Activated CD4-positive, CD25-positive, alpha-beta regulatory T cell treated with anti-CD3 and anti-CD28 coated beads, Interleukin-2, amount 50 U/mL, for 16 hours (primary cell): ENCODE data around the gene FTSJ1.
"Not testable (repeated sequence)": the region's sequence is repeated elsewhere in the genome, so short reads cannot be mapped to it uniquely, and the experiment has no call there.

ENCODE experiments used
- DNase-seq: peaks from one replicate; pipeline ENCODE4 v3.0.0-alpha.2; 2020; ENCODE audit warnings: low read depth, low spot score

The FTSJ1 gene

GRCh38 chrX:48493890-48494364 is 17.9 kb downstream of the FTSJ1 start:
- DNase-seq = no peak

DNA sequence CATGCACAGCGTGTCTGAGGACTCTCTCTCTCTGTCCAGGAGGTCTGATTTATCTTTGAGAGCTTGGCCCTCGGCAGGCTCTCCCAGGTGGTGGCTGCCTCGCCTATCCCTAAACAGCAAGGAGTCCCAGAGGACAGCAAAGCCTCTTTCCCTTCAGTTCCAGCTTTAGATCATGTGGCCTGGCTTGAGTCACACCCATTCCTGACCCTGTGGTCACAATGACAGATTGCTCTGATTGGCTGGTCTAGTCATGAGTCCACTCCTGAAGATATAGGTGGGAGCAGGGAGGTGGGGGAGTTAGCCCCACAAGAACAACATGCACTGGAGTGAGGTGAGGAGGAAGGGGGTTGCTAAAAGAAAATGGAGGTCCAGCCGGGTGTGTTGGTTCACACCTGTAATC is 20.7 kb downstream of the FTSJ1 start:
- DNase-seq = no peak

DNA sequence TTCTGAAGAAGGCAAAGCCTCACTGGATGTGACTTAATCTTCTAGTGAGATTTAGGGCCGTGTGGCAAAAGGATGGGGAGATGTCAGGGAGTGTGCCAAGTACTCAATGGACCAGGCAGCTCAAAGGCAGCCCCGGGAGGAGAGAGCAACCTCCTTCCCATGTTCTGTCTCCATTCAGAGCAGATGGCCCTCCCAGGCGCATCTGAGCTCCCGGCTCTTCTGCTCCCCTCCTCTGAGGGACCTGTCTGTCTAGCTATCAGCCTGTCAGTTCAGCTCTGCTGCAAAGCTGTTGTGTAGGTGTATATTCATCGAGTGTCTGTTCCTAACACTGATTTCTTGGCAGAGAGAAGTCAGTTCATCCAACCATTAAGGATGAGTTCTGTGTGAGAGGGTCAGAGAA is 21.9 kb downstream of the FTSJ1 start:
- DNase-seq = no peak

- no peak for DNase-seq
Observed at GRCh38 chrX:48498374-48498809, 22.4 kb downstream of the FTSJ1 start.

- DNase-seq = no peak
Observed at GRCh38 chrX:48504261-48504660, 28.3 kb downstream of the FTSJ1 start.

DNA sequence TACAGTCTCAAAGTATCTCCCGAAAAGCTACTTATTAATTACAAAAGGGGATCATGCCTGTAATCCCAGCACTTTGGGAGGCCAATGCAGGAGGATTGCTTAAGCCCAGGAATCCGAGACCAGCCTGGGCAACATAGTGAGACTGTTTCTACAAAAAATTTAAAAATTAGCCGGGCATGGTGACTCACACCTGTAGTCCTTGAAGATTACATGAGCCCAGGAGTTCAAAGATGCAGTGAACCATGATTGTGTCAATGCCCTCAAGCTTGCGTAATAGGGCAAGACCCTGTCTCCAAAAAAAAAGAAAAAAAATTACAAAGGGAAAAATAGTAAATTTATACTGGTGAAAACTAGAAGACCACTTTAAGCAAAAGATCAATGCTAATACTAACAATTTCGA is 29.5 kb downstream of the FTSJ1 start:
- DNase-seq = no peak

- no peak for DNase-seq
Observed at GRCh38 chrX:48507246-48507645, 31.2 kb downstream of the FTSJ1 start.

DNA sequence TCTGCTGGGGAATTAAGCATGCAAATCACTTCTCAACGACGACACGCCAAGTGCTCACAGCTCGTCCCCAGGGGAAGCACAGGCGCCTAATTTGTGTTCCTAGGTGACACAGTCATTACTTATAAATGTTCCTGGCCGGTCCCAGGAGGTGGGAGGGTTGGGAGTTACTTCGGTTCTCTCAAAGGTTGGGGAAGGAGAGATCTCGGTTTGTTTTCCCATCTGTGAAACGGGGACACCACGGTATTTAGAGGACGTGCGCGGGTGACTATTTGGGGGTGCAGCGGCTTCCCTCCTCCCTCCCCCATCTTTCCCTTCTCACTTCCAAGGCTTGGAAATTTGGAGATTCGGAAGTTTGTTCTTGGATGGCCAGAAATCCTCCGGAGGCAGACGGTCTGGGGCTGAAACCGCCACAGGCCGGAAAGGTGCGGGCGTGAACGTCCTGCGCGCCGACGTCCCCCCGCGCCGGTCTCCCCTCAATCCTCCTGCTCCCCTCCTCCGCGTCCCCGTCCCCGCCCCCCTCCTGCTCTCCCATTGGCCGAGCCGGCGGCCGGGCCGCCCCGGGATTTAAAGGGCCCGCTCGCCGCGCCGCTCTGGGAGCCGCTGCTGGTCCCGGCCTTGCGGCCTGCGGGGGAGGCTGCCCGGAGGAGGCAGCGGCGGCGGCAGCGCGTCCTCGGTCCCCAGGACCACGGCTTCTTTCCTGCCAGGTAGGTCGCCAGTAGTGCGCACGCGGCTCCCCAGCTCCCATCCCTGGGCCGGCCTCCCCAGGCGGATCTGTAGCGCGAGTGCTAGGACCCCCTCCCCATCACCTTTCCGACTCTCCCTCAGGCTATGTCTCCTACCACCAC is 32.6 kb downstream of the FTSJ1 start, which contains the start of gene PORCN:
Gene PORCN (plus strand): TSS at position 593 of the 845 bp plus-strand sequence. CDS start 829 bp downstream, outside the sequence.
- DNase-seq = peak; percentile 50

DNA sequence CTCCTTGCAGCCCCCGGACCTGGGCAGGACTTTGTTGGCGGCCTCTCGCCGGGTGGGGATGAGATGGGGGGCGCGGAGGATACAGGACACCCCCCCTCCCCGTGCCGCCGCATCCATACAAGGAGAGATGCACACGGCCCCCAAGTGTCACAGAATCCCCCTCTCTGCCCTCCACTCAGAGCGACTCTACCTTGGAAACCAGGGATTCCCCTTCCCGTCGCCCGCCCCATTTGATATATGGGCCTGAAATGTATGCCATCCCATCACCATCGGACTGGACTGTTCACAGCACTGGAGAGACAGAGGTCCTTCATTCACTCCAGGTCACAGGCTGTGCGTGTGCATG is 33.2 kb downstream of the FTSJ1 start:
- no peak for DNase-seq

- no peak for DNase-seq
Observed at GRCh38 chrX:48509619-48510018, 33.6 kb downstream of the FTSJ1 start.

GRCh38 chrX:48511560-48511959 is 35.6 kb downstream of the FTSJ1 start:
- no peak for DNase-seq

DNA sequence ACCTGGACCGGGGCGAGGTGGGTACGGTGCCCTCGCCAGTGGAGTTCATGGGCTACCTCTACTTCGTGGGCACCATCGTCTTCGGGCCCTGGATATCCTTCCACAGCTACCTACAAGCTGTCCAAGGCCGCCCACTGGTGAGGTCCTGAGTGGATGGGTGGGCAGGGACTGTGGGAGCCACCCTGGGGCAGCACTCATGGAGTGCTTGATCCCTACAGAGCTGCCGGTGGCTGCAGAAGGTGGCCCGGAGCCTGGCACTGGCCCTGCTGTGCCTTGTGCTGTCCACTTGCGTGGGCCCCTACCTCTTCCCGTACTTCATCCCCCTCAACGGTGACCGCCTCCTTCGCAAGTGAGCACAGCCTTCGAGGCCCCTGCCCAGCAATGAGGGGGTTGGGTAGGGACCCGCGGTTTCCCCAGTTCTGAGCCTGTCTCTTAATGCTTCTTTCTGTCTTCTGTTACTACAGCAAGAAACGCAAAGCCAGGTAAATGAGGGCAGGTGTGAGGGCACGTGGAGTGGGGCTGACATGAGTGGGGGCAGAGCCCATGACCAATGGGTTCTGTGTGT is 36.5 kb downstream of the FTSJ1 start:
- no peak for DNase-seq

DNA sequence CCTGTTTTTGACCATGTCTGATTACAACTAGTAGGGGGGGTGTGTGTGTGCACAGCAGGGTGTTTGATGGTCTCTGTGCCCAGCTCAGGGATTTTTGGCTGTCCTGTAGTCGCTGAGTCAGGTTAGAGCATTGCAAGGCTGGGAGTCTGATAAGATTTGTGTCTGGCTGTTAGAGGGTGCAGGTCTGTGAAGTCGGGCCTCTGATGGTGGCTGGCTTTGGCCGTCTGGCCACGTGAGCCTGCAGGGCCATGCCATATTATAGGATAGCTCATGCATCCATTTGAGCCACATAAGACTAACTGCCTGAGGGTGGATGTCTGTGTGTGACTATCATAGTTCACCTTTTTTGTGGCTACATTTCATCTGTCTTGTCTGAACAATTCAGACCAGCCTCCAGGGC is 37.7 kb downstream of the FTSJ1 start:
- no peak for DNase-seq

GRCh38 chrX:48514126-48514806 is 38.3 kb downstream of the FTSJ1 start:
- no peak for DNase-seq

DNA sequence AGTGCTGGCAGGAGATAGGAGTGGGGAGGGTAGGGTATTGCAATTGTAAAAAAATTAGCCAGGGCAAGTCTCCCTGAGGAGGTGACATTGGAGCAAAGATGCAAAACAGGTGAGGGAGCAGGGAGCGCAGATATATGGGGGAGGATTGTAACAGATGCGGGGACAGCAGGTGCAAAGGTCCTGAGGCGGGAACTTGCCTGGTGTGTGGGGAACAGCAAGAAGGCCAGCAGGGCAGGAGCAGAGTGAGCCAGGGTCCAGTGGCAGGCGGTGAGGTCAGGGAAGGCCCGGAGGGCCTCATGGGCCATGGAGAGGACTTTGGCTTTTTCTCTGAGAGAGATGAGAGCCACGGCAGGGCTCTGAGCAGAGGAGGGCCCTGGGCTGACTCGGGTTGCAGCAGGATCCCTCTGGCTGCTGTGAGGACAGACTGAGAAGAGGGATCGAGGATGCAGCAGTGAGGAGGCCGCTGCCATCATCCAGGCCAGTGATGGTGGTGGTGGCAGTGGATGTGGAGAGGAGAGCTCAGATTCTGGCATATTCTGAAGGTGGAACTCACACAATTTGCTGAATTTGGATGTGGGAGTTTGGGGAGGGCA is 39.0 kb downstream of the FTSJ1 start:
- no peak for DNase-seq

DNA sequence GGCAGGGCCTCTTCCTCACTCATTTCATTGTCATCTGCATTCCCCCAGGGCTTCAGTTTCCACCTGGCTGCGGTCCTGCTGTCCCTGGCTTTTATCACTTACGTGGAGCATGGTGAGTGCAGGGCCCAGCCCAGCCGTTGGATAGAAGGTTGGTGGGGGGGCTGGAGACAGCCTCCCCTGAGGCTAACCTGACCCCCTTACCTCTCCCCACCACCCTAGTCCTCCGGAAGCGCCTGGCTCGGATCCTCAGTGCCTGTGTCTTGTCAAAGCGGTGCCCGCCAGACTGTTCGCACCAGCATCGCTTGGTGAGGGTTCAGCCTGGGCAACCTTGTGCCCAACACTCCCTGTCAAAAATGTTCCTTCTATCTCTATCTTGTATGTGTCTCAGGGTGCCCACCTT is 39.8 kb downstream of the FTSJ1 start:
- no peak for DNase-seq

DNA sequence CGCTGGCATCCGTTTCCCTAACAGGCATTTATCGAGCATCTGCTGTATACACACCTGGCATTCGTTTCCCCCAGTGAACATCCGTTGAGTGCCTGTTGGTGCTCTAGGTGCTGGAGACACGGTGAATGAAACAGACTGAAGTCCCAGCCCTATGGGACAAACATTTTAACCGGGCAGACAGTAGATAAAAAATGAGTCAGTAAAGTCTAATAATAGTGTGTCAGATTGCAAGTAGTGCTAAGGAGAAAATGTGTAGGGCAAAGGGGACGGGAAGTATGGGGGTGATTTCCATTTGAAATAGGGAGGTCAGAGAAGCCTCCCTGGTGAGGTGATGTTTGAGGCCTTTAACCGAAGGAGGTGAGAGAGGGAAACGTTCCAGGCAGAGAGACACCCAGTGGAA is 40.3 kb downstream of the FTSJ1 start:
- DNase-seq = no peak

GRCh38 chrX:48516987-48517386 is 41.0 kb downstream of the FTSJ1 start:
- no peak for DNase-seq

GRCh38 chrX:48519481-48519880 is 43.5 kb downstream of the FTSJ1 start:
- DNase-seq = not testable (repeated sequence)

DNA sequence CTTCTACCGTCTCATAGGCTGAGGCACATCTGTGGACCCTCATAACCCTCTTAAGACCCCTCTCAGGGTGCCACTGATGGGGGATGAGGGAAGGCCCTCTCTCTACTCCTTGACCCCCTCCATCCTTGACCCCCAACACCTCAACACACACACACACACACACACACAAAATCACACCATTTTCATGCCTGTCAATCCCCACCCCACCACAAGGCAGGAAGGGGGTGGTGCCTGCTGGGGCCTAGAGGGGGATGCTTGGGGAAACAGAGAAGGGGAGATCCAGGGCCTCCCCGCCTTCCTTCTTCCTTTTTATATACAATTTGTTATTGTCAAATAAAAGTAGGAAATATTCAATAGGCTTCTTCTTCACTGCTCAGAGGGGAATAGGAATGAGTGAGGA is 44.5 kb downstream of the FTSJ1 start:
- DNase-seq = no peak

- DNase-seq = no peak
Observed at GRCh38 chrX:48520976-48521352, 45.0 kb downstream of the FTSJ1 start.
